Measurements from ENCODE around the gene HSPA13.
A peak's percentile ranks its signal among the peaks of the same experiment; 100 is the strongest.

Gene HSPA13

GRCh38 chr21:14405225-14405624, 22.3 kb upstream of the HSPA13 start:
- ChIA-PET POLR2A (no interaction called here), CTCF (interaction anchor here (0.7 kb wide), 1 partner anchor 40 kb away, joined by 3 read pairs; no protein-coding TSS in a partner anchor)
- TF ChIP-seq FOXM1 (IDR thresholded peaks at IDR 0.05; ENCODE audit: borderline replicate concordance) (no peak), FOXA1 (IDR thresholded peaks at IDR 0.05) (no peak), ZNF384 (IDR thresholded peaks at IDR 0.05) (no peak)
- DNase-seq (ENCODE audit: extremely low spot score) = no peak

GRCh38 chr21:14403681-14404318, 20.9 kb upstream of the HSPA13 start:
- POLR2A ChIA-PET = no interaction called here

GRCh38 chr21:14401217-14401616, 18.3 kb upstream of the HSPA13 start:
- POLR2A ChIA-PET = no interaction called here
- CTCF ChIA-PET = no interaction called here
- no peak for DNase-seq (ENCODE audit: extremely low spot score)
- TF ChIP-seq ZNF384 (IDR thresholded peaks at IDR 0.05) = no peak
- TF ChIP-seq ELF4 (IDR thresholded peaks at IDR 0.05) = no peak
- TF ChIP-seq PKNOX1 (IDR thresholded peaks at IDR 0.05) = no peak
- TF ChIP-seq FOXM1 (IDR thresholded peaks at IDR 0.05; ENCODE audit: borderline replicate concordance) = no peak
- TF ChIP-seq SP1 (IDR thresholded peaks at IDR 0.05) = no peak
- TF ChIP-seq TARDBP (IDR thresholded peaks at IDR 0.05) = no peak
- no peak for TF ChIP-seq FOXA1 (IDR thresholded peaks at IDR 0.05)
- no peak for TF ChIP-seq L3MBTL2 (conservative IDR thresholded peaks at IDR 0.05)
- TF ChIP-seq SUZ12 (IDR thresholded peaks at IDR 0.05) = no peak
- no peak for TF ChIP-seq NFRKB (IDR thresholded peaks at IDR 0.05)
- TF ChIP-seq BHLHE40 (IDR thresholded peaks at IDR 0.05; ENCODE audit: borderline replicate concordance) = no peak
- no peak for TF ChIP-seq ARNT (IDR thresholded peaks at IDR 0.05)
- no peak for TF ChIP-seq FOXK2 (IDR thresholded peaks at IDR 0.05)
- TF ChIP-seq HDGF (IDR thresholded peaks at IDR 0.05; ENCODE audit: borderline replicate concordance) = no peak
- no peak for TF ChIP-seq CTBP1 (IDR thresholded peaks at IDR 0.05; ENCODE audit: borderline replicate concordance)
- TF ChIP-seq LEF1 (IDR thresholded peaks at IDR 0.05; ENCODE audit: borderline replicate concordance) = no peak

More at GRCh38 chr21:14403681-14404318, 20.9 kb upstream of the HSPA13 start:
- DNase-seq (ENCODE audit: extremely low spot score) = peak; percentile 42
- CTCF ChIA-PET = interaction anchor here (0.7 kb wide), 1 partner anchor 1161 kb away, joined by 4 read pairs; no protein-coding TSS in a partner anchor
- no peak for TF ChIP-seq TARDBP (IDR thresholded peaks at IDR 0.05)
- TF ChIP-seq ARNT (IDR thresholded peaks at IDR 0.05) = no peak
- no peak for TF ChIP-seq ZNF384 (IDR thresholded peaks at IDR 0.05)
- TF ChIP-seq PKNOX1 (IDR thresholded peaks at IDR 0.05) = no peak
- no peak for TF ChIP-seq SP1 (IDR thresholded peaks at IDR 0.05)
- TF ChIP-seq SUZ12 (IDR thresholded peaks at IDR 0.05) = no peak
- TF ChIP-seq FOXK2 (IDR thresholded peaks at IDR 0.05) = no peak
- no peak for TF ChIP-seq NFRKB (IDR thresholded peaks at IDR 0.05)
- TF ChIP-seq L3MBTL2 (conservative IDR thresholded peaks at IDR 0.05) = no peak
- TF ChIP-seq FOXM1 (IDR thresholded peaks at IDR 0.05; ENCODE audit: borderline replicate concordance) = no peak
- no peak for TF ChIP-seq LEF1 (IDR thresholded peaks at IDR 0.05; ENCODE audit: borderline replicate concordance)
- TF ChIP-seq ELF4 (IDR thresholded peaks at IDR 0.05) = no peak

GRCh38 chr21:14388282-14388681, 5.3 kb upstream of the HSPA13 start:
- POLR2A ChIA-PET = no interaction called here
- TF ChIP-seq L3MBTL2 (conservative IDR thresholded peaks at IDR 0.05) = no peak
- TF ChIP-seq PKNOX1 (IDR thresholded peaks at IDR 0.05) = no peak
- TF ChIP-seq FOXM1 (IDR thresholded peaks at IDR 0.05; ENCODE audit: borderline replicate concordance) = no peak
- no peak for TF ChIP-seq TARDBP (IDR thresholded peaks at IDR 0.05)
- no peak for TF ChIP-seq FOXA1 (IDR thresholded peaks at IDR 0.05)
- no peak for TF ChIP-seq ARNT (IDR thresholded peaks at IDR 0.05)
- no peak for TF ChIP-seq CTBP1 (IDR thresholded peaks at IDR 0.05; ENCODE audit: borderline replicate concordance)
- no peak for TF ChIP-seq BHLHE40 (IDR thresholded peaks at IDR 0.05; ENCODE audit: borderline replicate concordance)
- no peak for TF ChIP-seq NFRKB (IDR thresholded peaks at IDR 0.05)
- TF ChIP-seq ZNF384 (IDR thresholded peaks at IDR 0.05) = no peak
- no peak for TF ChIP-seq HDGF (IDR thresholded peaks at IDR 0.05; ENCODE audit: borderline replicate concordance)
- no peak for TF ChIP-seq SUZ12 (IDR thresholded peaks at IDR 0.05)
- CTCF ChIA-PET = no interaction called here
- no peak for DNase-seq (ENCODE audit: extremely low spot score)

- DNase-seq (ENCODE audit: extremely low spot score) = no peak
- TF ChIP-seq FOXM1 (IDR thresholded peaks at IDR 0.05; ENCODE audit: borderline replicate concordance) (no peak), FOXK2 (IDR thresholded peaks at IDR 0.05) (no peak), ARNT (IDR thresholded peaks at IDR 0.05) (no peak), BHLHE40 (IDR thresholded peaks at IDR 0.05; ENCODE audit: borderline replicate concordance) (no peak), L3MBTL2 (conservative IDR thresholded peaks at IDR 0.05) (no peak), TARDBP (IDR thresholded peaks at IDR 0.05) (no peak), CTBP1 (IDR thresholded peaks at IDR 0.05; ENCODE audit: borderline replicate concordance) (no peak), FOXA1 (IDR thresholded peaks at IDR 0.05) (no peak), NFRKB (IDR thresholded peaks at IDR 0.05) (no peak)
- ChIA-PET CTCF (no interaction called here), POLR2A (interaction anchor here (1.6 kb wide), 1 partner anchor 25 kb away, joined by 5 read pairs; no protein-coding TSS in a partner anchor)
Observed at GRCh38 chr21:14384453-14384852, 1.5 kb upstream of the HSPA13 start.

- ChIA-PET CTCF (no interaction called here), POLR2A (interaction anchor here (0.6 to 2.4 kb wide), 12 partner anchors 10 to 1205 kb away, joined by 3 to 8 read pairs (median 4); no protein-coding TSS in a partner anchor)
- DNase-seq (ENCODE audit: extremely low spot score) = peak; percentile 14
- TF ChIP-seq PKNOX1 (IDR thresholded peaks at IDR 0.05) = no peak
- no peak for TF ChIP-seq HDGF (IDR thresholded peaks at IDR 0.05; ENCODE audit: borderline replicate concordance)
- TF ChIP-seq LEF1 (IDR thresholded peaks at IDR 0.05; ENCODE audit: borderline replicate concordance) = no peak
- TF ChIP-seq CTBP1 (IDR thresholded peaks at IDR 0.05; ENCODE audit: borderline replicate concordance) = no peak
- TF ChIP-seq FOXM1 (IDR thresholded peaks at IDR 0.05; ENCODE audit: borderline replicate concordance) = no peak
- TF ChIP-seq ELF4 (IDR thresholded peaks at IDR 0.05) = no peak
- TF ChIP-seq FOXK2 (IDR thresholded peaks at IDR 0.05) = no peak
- no peak for TF ChIP-seq FOXA1 (IDR thresholded peaks at IDR 0.05)
- no peak for TF ChIP-seq NFRKB (IDR thresholded peaks at IDR 0.05)
- TF ChIP-seq ZNF384 (IDR thresholded peaks at IDR 0.05) = no peak
- no peak; the same call in 1 of the 2 replicates for TF ChIP-seq L3MBTL2 (conservative IDR thresholded peaks at IDR 0.05)
- no peak for TF ChIP-seq SP1 (IDR thresholded peaks at IDR 0.05)
- no peak for TF ChIP-seq BHLHE40 (IDR thresholded peaks at IDR 0.05; ENCODE audit: borderline replicate concordance)
- TF ChIP-seq ARNT (IDR thresholded peaks at IDR 0.05) = no peak
- TF ChIP-seq SUZ12 (IDR thresholded peaks at IDR 0.05) = no peak
- TF ChIP-seq TARDBP (IDR thresholded peaks at IDR 0.05) = no peak
Observed at GRCh38 chr21:14383596-14384180, 742 bp upstream of the HSPA13 start.

All from HEK293T (cell line).